ENCODE measurements around the gene CLNS1A.
"Not testable (repeated sequence)": the region's sequence is repeated elsewhere in the genome, so short reads cannot be mapped to it uniquely, and the experiment has no call there.

The CLNS1A gene

GRCh38 chr11:77617892-77618291, 19.7 kb downstream of the CLNS1A start:
- DNase-seq, result no peak

- DNase-seq, result no peak
Observed at GRCh38 chr11:77611921-77612320, 25.7 kb downstream of the CLNS1A start.

- no peak for DNase-seq
Observed at GRCh38 chr11:77609234-77609633, 28.4 kb downstream of the CLNS1A start.

GRCh38 chr11:77604281-77604680, 33.3 kb downstream of the CLNS1A start:
- DNase-seq, result no peak

- peak; percentile 76 for DNase-seq
Observed at GRCh38 chr11:77602381-77603088, 35.1 kb downstream of the CLNS1A start.

- DNase-seq, result no peak
Observed at GRCh38 chr11:77598195-77598594, 39.4 kb downstream of the CLNS1A start.

- DNase-seq, result no peak
Observed at GRCh38 chr11:77596626-77597025, 41.0 kb downstream of the CLNS1A start.

GRCh38 chr11:77593883-77594282, 43.7 kb downstream of the CLNS1A start:
- DNase-seq, result no peak

GRCh38 chr11:77592727-77593126, 44.9 kb downstream of the CLNS1A start:
- DNase-seq, result no peak

- no peak for DNase-seq
Observed at GRCh38 chr11:77590194-77590782, 47.3 kb downstream of the CLNS1A start.

GRCh38 chr11:77589521-77590193, 47.9 kb downstream of the CLNS1A start, which contains the start of gene AQP11:
TSS of gene AQP11 (plus strand) at chr11:77589953. CDS start at chr11:77589993, 40 bp downstream.
- DNase-seq, result peak; percentile 98

GRCh38 chr11:77589181-77589520, 48.4 kb downstream of the CLNS1A start:
- no peak for DNase-seq

- peak; percentile 90 for DNase-seq
Observed at GRCh38 chr11:77580712-77581337, 56.8 kb downstream of the CLNS1A start.

GRCh38 chr11:77575428-77575827, 62.2 kb downstream of the CLNS1A start:
- DNase-seq, result not testable (repeated sequence)

- DNase-seq, result not testable (repeated sequence)
Observed at GRCh38 chr11:77570896-77571295, 66.7 kb downstream of the CLNS1A start.

- no peak for DNase-seq
Observed at GRCh38 chr11:77569676-77570070, 67.9 kb downstream of the CLNS1A start.

GRCh38 chr11:77568916-77569675, 68.5 kb downstream of the CLNS1A start:
- DNase-seq, result no peak

GRCh38 chr11:77568306-77568705, 69.3 kb downstream of the CLNS1A start:
- no peak for DNase-seq
